PC-3 (cell line): ENCODE results near the gene HLF. TPM values are rescaled to one million over a fixed set of nuclear protein-coding genes. Genes with fewer than 3 reads are reported as not detected.

Source experiments
- ATAC-seq: fragments of 200-7000 bp; cut with Tn5 transposase; 2 replicates; pipeline ENCODE4 v1.9.1; 2020; ENCODE audit warnings: mild to moderate bottlenecking, moderate library complexity
- BruUV-seq: library from RNA; stranded (reverse); fragments of 400-500 nt; replicated peaks from 2 replicates; lab custom pipeline; 2021; lab: Mats Ljungman, UMichigan
- CTCF ChIA-PET: fragments of 300-600 bp; sonication (Branson Sonifier 250); formaldehyde crosslinking; loops from one replicate; lab custom pipeline; 2022; ENCODE audit warnings: antibody characterized with exemption; lab: Charles Lee
- POLR2A ChIA-PET: fragments of 300-600 bp; sonication (Branson Sonifier 250); formaldehyde crosslinking; loops from one replicate; lab custom pipeline; 2022; ENCODE audit warnings: antibody characterized with exemption; ENCODE audit not compliant: unreplicated experiment; lab: Charles Lee
- DNase-seq: peaks from one replicate; pipeline ENCODE4 v3.0.0-alpha.2; 2015
- H2AFZ ChIP-seq: fragments of 300-600 bp; sonication (generic); 2 replicates; pipeline ENCODE4 v1.6.0; 2016; ENCODE audit warnings: antibody characterized with exemption, low read length
- H3F3A ChIP-seq: fragments of 300-600 bp; sonication (generic); one replicate; pipeline ENCODE4 v1.6.0; 2017; ENCODE audit warnings: antibody characterized with exemption, low read length, control low read depth, mild to moderate bottlenecking; ENCODE audit not compliant: unreplicated experiment
- H3K27ac ChIP-seq: fragments of 300-600 bp; sonication (generic); 2 replicates; pipeline ENCODE4 v1.5.1; 2016; ENCODE audit warnings: mild to moderate bottlenecking, low read length
- H3K27me3 ChIP-seq: fragments of 300-600 bp; sonication (generic); 2 replicates; pipeline ENCODE4 v1.6.1; 2016; ENCODE audit warnings: low read length, mixed read lengths
- H3K36me3 ChIP-seq: fragments of 300-600 bp; sonication (generic); 2 replicates; pipeline ENCODE4 v1.6.1; 2016; ENCODE audit warnings: low read depth, mixed run types, low read length, mixed read lengths
- H3K4me1 ChIP-seq: fragments of 300-600 bp; sonication (generic); 2 replicates; pipeline ENCODE4 v1.5.1; 2016; ENCODE audit warnings: low read length; ENCODE audit not compliant: insufficient read depth
- H3K4me2 ChIP-seq: fragments of 300-600 bp; sonication (generic); 2 replicates; pipeline ENCODE4 v1.6.0; 2016; ENCODE audit warnings: low read length
- H3K4me3 ChIP-seq: fragments of 300-600 bp; sonication (generic); 2 replicates; pipeline ENCODE4 v1.5.1; 2016; ENCODE audit warnings: mild to moderate bottlenecking, low read length, mixed read lengths
- H3K79me2 ChIP-seq: fragments of 300-600 bp; sonication (generic); 2 replicates; pipeline ENCODE4 v1.6.1; 2017; ENCODE audit warnings: low read length, mixed read lengths
- H3K9ac ChIP-seq: fragments of 300-600 bp; sonication (generic); 2 replicates; pipeline ENCODE4 v1.6.0; 2016; ENCODE audit warnings: mild to moderate bottlenecking, low read length
- H3K9me2 ChIP-seq: fragments of 300-600 bp; sonication (generic); replicated peaks from 2 replicates; pipeline ENCODE4 v1.6.1; 2016; ENCODE audit warnings: mixed run types, low read length, mixed read lengths
- H3K9me3 ChIP-seq: fragments of 300-600 bp; sonication (generic); 2 replicates; pipeline ENCODE4 v1.6.1; 2016; ENCODE audit warnings: low read length, mixed read lengths
- H4K20me1 ChIP-seq: fragments of 300-600 bp; sonication (generic); 2 replicates; pipeline ENCODE4 v1.6.1; 2016; ENCODE audit warnings: low read length, mixed read lengths
- EZH2 ChIP-seq: fragments of 300-600 bp; sonication (generic); IDR thresholded peaks from one replicate; pipeline ENCODE4 v1.6.1; 2017; ENCODE audit warnings: antibody characterized with exemption, mild to moderate bottlenecking, low read length; ENCODE audit not compliant: unreplicated experiment
- EZH2phosphoT487 ChIP-seq: fragments of 300-600 bp; sonication (generic); IDR thresholded peaks from 2 replicates; pipeline ENCODE4 v1.6.1; 2018; ENCODE audit warnings: mild to moderate bottlenecking, antibody characterized with exemption, low read length, borderline replicate concordance
- intact Hi-C: fragments of 100-400 bp; cut with micrococcal nuclease; formaldehyde crosslinking; loops from 2 replicates; pipeline ENCODE4 v1.9.0; 2023
- total RNA-seq: library from RNA; depleted of rRNA; stranded (reverse); fragments of >200 nt; gene quantifications from 2 replicates; pipeline ENCODE4 v1.2.3, GENCODE V29; 2014
- TF ChIP-seq, protein P1 (sequence below): fragments of 300-600 bp; sonication (generic); conservative IDR thresholded peaks from 2 replicates; pipeline ENCODE4 v1.5.1; 2017; ENCODE audit warnings: antibody characterized with exemption, low read depth, mild to moderate bottlenecking, low read length

HLF gene
- total RNA-seq, 1 experiment from 2014 or later = 0.66 TPM

DNA sequence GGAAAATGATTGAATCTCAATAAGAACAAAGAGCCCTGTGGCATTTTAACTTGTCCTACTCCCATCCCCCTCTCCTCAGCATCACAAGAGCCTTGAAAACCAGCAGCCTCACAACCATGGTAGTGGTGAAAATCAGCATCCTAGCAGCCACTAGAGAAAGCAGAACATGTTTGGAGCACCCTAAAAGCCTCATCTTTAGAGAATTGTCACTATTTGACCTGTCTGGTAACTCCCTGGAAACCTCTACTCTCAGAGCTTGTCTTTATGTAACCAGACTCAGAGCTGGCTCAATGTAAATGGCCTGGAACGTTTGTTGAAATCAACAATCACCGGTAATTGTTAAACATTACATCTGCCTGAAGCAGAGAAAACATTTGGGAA lies 86.1 kb downstream of the HLF start:
- Histone ChIP-seq H3K4me3 (no peak overlapping the region), H3K4me2 (no peak overlapping the region), H2AFZ (no peak overlapping the region), H3K4me1 (no peaks in the 10 kb centered on the region), H3K27me3 (no peaks in the 10 kb centered on the region), H3F3A (no peaks in the 10 kb centered on the region), H3K9ac (no peak overlapping the region), H4K20me1 (no peaks in the 10 kb centered on the region), H3K9me3 (no peaks in the 10 kb centered on the region), H3K9me2 (no peaks in the 10 kb centered on the region), H3K79me2 (no peaks in the 10 kb centered on the region), H3K27ac (no peak overlapping the region), H3K36me3 (no peaks in the 10 kb centered on the region)
- TF ChIP-seq, protein P1, sequence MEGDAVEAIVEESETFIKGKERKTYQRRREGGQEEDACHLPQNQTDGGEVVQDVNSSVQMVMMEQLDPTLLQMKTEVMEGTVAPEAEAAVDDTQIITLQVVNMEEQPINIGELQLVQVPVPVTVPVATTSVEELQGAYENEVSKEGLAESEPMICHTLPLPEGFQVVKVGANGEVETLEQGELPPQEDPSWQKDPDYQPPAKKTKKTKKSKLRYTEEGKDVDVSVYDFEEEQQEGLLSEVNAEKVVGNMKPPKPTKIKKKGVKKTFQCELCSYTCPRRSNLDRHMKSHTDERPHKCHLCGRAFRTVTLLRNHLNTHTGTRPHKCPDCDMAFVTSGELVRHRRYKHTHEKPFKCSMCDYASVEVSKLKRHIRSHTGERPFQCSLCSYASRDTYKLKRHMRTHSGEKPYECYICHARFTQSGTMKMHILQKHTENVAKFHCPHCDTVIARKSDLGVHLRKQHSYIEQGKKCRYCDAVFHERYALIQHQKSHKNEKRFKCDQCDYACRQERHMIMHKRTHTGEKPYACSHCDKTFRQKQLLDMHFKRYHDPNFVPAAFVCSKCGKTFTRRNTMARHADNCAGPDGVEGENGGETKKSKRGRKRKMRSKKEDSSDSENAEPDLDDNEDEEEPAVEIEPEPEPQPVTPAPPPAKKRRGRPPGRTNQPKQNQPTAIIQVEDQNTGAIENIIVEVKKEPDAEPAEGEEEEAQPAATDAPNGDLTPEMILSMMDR = no peak
- no peak for TF ChIP-seq EZH2phosphoT487
- TF ChIP-seq EZH2 = no peak
- DNase-seq (no peak), ATAC-seq (no peak)
- BruUV-seq = no TSS peak
- ChIA-PET POLR2A (no interaction called here), CTCF (interaction anchor here (0.5 to 1.0 kb wide), 3 partner anchors 164 to 358 kb away, joined by 3 to 9 read pairs (median 3); no protein-coding TSS in a partner anchor)
- intact Hi-C loops = no loop called here

DNA sequence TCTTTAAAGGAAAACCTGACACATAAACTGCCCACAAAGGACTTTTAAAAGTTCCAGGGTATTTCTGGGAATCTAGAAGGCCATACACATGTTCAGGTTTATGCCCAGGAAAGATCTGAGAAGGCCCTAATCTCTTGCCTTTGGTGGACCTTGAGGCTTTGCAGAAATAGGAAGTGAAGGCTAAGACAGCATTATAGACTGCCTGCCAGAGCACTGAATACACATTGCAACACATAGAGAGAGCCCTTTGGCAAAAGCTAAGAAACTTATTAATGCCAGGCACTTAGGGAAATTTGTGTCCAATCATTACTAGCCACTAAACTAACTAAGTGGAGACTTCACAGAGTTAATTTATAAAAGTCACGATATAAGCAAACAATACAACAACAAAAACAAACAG lies 86.5 kb downstream of the HLF start:
- Histone ChIP-seq H3K27me3 (no peaks in the 10 kb centered on the region), H3K27ac (no peak overlapping the region), H2AFZ (no peak overlapping the region), H3K9ac (no peak overlapping the region), H3K36me3 (no peaks in the 10 kb centered on the region), H3F3A (no peaks in the 10 kb centered on the region), H3K9me2 (no peaks in the 10 kb centered on the region), H3K79me2 (no peaks in the 10 kb centered on the region), H3K4me1 (no peaks in the 10 kb centered on the region), H4K20me1 (no peaks in the 10 kb centered on the region), H3K4me2 (no peak overlapping the region), H3K4me3 (no peak overlapping the region), H3K9me3 (no peaks in the 10 kb centered on the region)
- POLR2A ChIA-PET = no interaction called here
- CTCF ChIA-PET = interaction anchor here (0.5 to 1.0 kb wide), 3 partner anchors 163 to 358 kb away, joined by 3 to 9 read pairs (median 3); no protein-coding TSS in a partner anchor
- DNase-seq (no peak), ATAC-seq (no peak)
- intact Hi-C loops = no loop called here
- no peak for TF ChIP-seq EZH2phosphoT487
- TF ChIP-seq, protein P1 = no peak
- no peak for TF ChIP-seq EZH2
- BruUV-seq = no TSS peak

DNA sequence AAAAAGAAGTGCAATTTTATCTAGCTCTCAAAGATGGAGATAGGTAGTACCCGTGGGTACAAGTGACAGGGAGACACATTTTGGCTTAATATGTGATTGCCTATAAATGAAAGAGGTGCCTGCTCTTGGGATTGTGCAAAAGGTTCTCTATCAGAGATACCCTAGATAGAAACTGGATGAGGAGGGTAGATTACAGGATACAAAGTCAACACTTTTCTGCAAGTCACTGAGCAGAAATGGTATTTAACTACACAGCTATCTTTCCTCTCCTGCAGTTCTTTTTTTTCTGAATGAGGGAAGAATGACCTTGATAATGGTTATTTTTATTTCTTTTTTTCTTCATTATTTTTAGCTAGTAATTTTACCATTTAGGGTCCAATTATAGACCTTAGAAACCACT lies 89.2 kb downstream of the HLF start:
- no peaks in the 10 kb centered on the region for H3K9me2 ChIP-seq
- H3K9me3 ChIP-seq = no peaks in the 10 kb centered on the region
- no peaks in the 10 kb centered on the region for H3K36me3 ChIP-seq
- H4K20me1 ChIP-seq = no peaks in the 10 kb centered on the region
- POLR2A ChIA-PET = no interaction called here
- no peak overlapping the region for H3K4me3 ChIP-seq
- ATAC-seq = no peak
- no peaks in the 10 kb centered on the region for H3K4me1 ChIP-seq
- H3F3A ChIP-seq = no peaks in the 10 kb centered on the region
- intact Hi-C loops = no loop called here
- BruUV-seq = no TSS peak
- no peaks in the 10 kb centered on the region for H3K79me2 ChIP-seq
- no peak for DNase-seq
- no peak overlapping the region for H3K27ac ChIP-seq
- no peak for TF ChIP-seq EZH2
- TF ChIP-seq EZH2phosphoT487 = no peak
- TF ChIP-seq, protein P1 = no peak
- no peaks in the 10 kb centered on the region for H3K27me3 ChIP-seq
- H2AFZ ChIP-seq = no peak overlapping the region
- H3K4me2 ChIP-seq = no peak overlapping the region
- H3K9ac ChIP-seq = no peak overlapping the region
- CTCF ChIA-PET = no interaction called here
